Fibroblast of skin of back (primary cell): Measurements from ENCODE around the gene OSBPL8.
"Not testable (repeated sequence)": the region's sequence is repeated elsewhere in the genome, so short reads cannot be mapped to it uniquely, and the experiment has no call there.

Experiments used
- DNase-seq: peaks from one replicate; pipeline ENCODE4 v3.0.0-alpha.2; 2013

OSBPL8 gene

GRCh38 chr12:76346798-76347420 is 212.7 kb downstream of the OSBPL8 start:
- peak; percentile 76 for DNase-seq

- DNase-seq, result peak; percentile 27
Measured at GRCh38 chr12:76346236-76346635, 213.3 kb downstream of the OSBPL8 start.

DNA sequence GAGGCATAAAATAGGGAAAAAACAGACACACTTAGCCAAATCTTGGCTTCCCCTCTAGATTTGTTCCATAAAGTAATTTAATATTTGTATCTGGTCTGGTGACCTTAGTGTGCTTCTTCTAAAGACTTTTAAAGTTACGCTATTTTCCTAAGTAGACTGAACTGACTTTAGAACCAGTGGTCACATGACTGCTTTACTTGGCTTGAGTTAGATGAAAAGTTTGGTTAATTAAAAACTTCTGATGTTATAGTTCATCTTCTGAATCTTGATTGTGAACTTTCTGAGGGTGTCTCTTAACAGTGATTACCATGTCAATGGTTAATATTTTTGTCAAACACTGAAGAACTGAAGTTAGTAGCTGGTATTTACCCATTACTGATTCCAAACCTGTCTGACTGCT is 214.0 kb downstream of the OSBPL8 start:
- no peak for DNase-seq

DNA sequence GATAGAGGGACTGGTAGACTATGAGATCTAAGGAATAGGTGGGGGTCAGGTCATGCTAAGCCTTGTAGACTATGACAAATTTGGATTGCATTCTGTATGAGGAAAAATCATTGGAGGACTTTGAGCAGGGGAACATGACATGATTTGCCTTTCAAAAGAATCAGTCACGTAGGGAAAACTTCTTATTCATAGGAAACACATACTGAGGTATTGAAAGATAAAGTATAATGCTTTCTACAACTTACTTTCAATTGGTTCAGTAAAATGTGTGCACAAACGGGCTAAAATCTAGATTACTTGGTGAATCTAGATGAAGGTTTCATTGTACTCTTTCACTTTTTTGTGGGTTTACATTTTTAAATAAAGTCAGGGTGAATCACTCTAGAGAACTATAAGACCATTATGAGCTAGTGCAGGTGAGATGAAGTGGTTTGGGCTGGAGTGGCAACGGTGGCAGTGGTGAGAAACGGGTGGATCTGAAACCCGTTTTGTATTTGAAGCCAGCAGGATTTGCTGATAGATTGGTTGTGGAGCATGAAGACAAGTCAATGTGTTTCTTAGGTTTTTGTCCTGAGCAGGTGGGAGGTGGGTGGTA is 218.0 kb downstream of the OSBPL8 start:
- peak; percentile 57 for DNase-seq

GRCh38 chr12:76340680-76341435 is 218.7 kb downstream of the OSBPL8 start:
- no peak for DNase-seq

DNA sequence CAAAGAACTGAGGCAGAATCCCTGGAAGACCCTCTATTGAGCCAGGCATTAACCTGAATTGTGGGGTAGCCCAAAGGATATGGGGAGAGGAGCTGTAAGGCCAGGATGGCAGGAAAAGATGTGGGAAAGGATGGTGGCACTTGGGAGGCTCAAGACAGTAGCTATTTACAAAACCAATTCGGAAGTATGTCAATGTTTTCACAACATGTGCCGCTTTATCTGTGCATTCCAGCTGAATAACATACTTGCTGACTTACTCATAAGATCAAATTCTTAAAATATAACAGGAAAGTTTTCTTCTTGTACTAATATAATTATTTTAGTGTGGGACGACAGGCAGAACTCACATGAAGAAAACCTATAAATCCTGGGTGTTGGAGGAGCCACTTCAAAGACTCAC is 222.0 kb downstream of the OSBPL8 start:
- peak; percentile 83 for DNase-seq

DNA sequence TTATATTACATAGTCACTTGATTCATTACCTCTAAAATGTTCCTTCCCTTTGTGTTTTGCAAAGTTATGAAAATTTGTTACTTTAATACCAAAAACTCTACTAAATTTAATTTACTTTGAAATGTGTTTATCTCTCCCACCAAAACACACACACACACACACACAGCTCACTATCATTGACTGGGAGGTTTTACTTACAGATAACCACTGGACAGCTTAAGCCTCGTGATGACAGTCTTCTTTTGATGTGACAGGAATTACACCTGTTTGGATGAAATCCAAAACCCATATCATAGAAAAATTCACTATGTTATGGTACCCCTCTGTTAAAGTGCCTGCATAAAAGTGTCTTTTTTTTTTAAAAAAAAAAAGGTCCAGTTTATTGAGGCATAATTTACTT is 227.0 kb downstream of the OSBPL8 start:
- no peak for DNase-seq

DNA sequence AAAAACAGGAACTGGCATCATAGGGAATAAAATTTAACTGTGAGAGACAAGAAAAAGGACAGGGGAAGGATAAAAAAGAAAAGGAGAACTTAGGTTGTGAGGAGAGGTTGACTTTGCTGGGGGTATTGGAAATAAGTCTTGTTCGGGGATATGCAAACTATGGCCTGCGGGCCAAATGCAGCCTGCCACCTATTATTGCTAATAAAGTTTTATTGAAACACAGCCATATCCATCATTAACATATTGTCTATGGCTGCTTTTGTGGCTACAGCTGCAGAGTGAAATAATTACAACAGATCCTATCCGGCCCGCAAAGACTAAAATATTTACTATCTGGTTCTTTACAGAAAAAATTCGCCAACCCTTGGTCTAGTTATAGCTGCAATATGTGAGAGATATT is 230.0 kb downstream of the OSBPL8 start:
- no peak for DNase-seq

DNA sequence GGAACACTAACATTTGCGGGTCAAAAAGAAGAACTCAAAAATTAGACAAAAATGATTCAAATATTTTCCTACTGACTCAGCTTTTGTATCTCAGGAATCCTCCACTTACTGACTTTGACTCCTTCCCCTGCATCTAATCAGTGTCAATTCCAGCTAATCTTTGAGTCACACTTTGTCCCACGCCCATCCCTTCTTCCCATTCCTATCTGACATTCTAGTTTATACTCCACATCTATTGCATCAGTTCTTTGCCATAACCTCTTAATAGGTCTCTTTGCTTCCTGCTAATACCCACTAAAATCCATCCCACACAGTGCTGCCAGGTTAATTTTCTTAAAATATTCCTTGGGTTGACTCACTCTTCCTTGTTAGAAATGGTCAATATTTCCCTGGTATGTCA is 230.4 kb downstream of the OSBPL8 start:
- DNase-seq, result peak; percentile 94

GRCh38 chr12:76319595-76320319 is 239.8 kb downstream of the OSBPL8 start:
- not testable (repeated sequence) for DNase-seq

- DNase-seq, result no peak
Measured at GRCh38 chr12:76318773-76319594, 240.6 kb downstream of the OSBPL8 start.

GRCh38 chr12:76317976-76318375 is 241.6 kb downstream of the OSBPL8 start:
- DNase-seq, result no peak

- DNase-seq, result no peak
Measured at GRCh38 chr12:76316468-76316867, 243.1 kb downstream of the OSBPL8 start.

DNA sequence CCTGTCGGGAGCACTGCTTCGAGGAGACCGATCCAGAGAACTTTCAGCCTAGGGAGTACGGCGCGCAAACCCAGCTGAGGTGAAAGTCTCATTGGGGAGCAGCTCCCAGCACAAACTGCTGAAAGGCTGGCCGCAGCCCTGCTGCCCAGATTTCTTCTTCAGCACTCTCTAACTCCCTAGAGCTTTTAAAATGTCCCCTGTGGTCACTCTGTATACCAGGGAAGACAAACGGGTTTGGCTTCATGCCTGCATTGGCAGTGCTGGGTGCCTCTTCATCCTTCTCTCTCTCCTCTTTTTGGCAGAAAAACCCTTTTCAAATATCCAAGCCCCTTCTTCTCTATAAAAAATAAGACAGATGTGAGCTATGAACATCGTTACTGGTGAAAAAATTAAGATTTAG is 246.3 kb downstream of the OSBPL8 start:
- no peak for DNase-seq

- DNase-seq, result no peak
Measured at GRCh38 chr12:76312315-76312714, 247.3 kb downstream of the OSBPL8 start.

GRCh38 chr12:76311796-76312195 is 247.8 kb downstream of the OSBPL8 start:
- peak; percentile 84 for DNase-seq

GRCh38 chr12:76310110-76310509 is 249.5 kb downstream of the OSBPL8 start:
- DNase-seq, result peak; percentile 78

GRCh38 chr12:76308866-76309265 is 250.7 kb downstream of the OSBPL8 start:
- no peak for DNase-seq

- no peak for DNase-seq
Measured at GRCh38 chr12:76307083-76307482, 252.5 kb downstream of the OSBPL8 start.

DNA sequence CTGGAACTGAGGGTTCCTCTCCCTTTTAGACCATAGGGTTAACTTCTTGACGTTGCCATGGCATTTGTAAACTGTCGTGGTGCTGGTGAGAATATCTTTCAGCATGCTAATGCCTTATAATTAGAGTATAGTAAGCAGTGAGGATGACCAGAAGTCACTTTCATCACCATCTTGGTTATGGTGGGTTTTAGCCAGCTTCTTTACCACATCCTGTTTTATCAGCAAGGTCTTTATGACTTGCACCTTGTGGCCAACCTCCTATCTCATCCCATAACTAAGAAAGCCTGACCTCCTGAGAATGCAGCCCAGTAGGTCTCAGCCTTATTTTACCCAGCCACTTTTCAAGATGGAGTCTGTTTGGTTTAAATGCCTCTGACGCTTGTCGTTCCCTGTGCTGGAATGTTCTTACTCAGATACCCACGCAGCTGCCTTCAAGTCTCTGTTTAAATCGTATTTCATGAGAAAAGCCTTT is 255.5 kb downstream of the OSBPL8 start:
- DNase-seq, result no peak

- peak; percentile 40 for DNase-seq
Measured at GRCh38 chr12:76303365-76303764, 256.2 kb downstream of the OSBPL8 start.
